Left ventricle myocardium inferior (tissue), 1 donor: ENCODE results near the gene XXYLT1. TPM values are rescaled to one million over a fixed set of nuclear protein-coding genes. Genes with fewer than 3 reads are reported as not detected.

ENCODE experiments used
- DNase-seq: peaks from one replicate; pipeline ENCODE4 v3.0.0-alpha.2; 2020
- H3K27ac ChIP-seq: fragments of 200-600 bp; replicated peaks from 2 replicates; pipeline ENCODE4 v1.8.0; 2021
- H3K27me3 ChIP-seq: fragments of 200-600 bp; 2 replicates; pipeline ENCODE4 v1.8.0; 2021; ENCODE audit warnings: low read depth
- H3K36me3 ChIP-seq: fragments of 200-600 bp; 2 replicates; pipeline ENCODE4 v1.8.0; 2021
- H3K4me1 ChIP-seq: fragments of 200-600 bp; 2 replicates; pipeline ENCODE4 v1.8.0; 2021
- H3K4me3 ChIP-seq: fragments of 200-600 bp; 2 replicates; pipeline ENCODE4 v1.8.0; 2021; ENCODE audit warnings: mild to moderate bottlenecking, moderate library complexity
- H3K9me3 ChIP-seq: fragments of 200-600 bp; replicated peaks from 2 replicates; pipeline ENCODE4 v1.8.0; 2021
- CTCF ChIP-seq: fragments of 200-600 bp; IDR thresholded peaks from 2 replicates; pipeline ENCODE4 v1.8.0; 2021; ENCODE audit warnings: antibody characterized with exemption, mild to moderate bottlenecking, borderline replicate concordance
- intact Hi-C: fragments of 100-400 bp; cut with micrococcal nuclease; formaldehyde crosslinking; loops from one replicate; pipeline ENCODE4 v1.11.0; 2022
- total RNA-seq: library from RNA; stranded (reverse); fragmentation: NEBNext Ultra II Directional; extraction: Animal tissue kit (Norgen Biotek cat#: 25700); gene quantifications from one replicate; pipeline ENCODE4 v1.2.1, GENCODE V29; 2021
- donor health status: DM: no; HTN: yes; CAD: no; lungs with severe emphysema.

Gene XXYLT1
- total RNA-seq, 1 donor from 2014 or later: 2.3 TPM

DNA sequence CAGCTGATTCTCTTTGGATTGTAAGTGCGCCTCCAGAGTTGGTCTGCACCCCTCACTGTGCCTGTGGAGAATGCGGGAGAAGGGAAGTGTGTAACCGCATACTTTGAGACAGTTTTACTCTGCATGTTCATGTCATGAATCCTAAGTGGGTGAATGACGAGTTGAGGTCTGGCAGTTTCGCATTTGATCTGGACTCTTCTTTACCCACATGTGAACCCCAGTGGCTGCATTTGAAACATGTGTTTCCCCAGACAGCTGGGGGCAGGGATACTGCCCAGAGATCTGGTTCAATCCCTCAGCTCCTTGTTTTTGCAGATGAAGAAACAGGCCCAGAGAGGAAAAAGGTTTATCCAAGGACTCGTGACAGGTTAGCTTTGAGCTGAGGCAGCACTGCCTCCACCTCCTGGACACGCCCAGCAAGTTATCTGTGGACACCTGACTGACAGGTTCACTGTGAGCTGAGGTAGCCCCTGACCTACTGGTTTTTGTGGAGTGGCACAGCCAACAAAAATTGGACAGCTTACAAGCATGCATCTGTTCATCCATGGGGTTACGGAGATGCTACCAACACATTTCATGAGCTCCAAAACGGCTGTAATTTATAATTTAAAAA is 207.3 kb downstream of the XXYLT1 start:
- H3K9me3 ChIP-seq: no peaks in the 10 kb centered on the region
- H3K4me1 ChIP-seq: peaks cover 47% of the 10 kb centered on the region
- intact Hi-C loops: no loop called here
- H3K27ac ChIP-seq: peak overlapping the region; percentile 79
- H3K36me3 ChIP-seq: peaks cover 4% of the 10 kb centered on the region
- no peak overlapping the region for H3K4me3 ChIP-seq
- DNase-seq: no peak
- no peaks in the 10 kb centered on the region for H3K27me3 ChIP-seq
- no peak for TF ChIP-seq CTCF

DNA sequence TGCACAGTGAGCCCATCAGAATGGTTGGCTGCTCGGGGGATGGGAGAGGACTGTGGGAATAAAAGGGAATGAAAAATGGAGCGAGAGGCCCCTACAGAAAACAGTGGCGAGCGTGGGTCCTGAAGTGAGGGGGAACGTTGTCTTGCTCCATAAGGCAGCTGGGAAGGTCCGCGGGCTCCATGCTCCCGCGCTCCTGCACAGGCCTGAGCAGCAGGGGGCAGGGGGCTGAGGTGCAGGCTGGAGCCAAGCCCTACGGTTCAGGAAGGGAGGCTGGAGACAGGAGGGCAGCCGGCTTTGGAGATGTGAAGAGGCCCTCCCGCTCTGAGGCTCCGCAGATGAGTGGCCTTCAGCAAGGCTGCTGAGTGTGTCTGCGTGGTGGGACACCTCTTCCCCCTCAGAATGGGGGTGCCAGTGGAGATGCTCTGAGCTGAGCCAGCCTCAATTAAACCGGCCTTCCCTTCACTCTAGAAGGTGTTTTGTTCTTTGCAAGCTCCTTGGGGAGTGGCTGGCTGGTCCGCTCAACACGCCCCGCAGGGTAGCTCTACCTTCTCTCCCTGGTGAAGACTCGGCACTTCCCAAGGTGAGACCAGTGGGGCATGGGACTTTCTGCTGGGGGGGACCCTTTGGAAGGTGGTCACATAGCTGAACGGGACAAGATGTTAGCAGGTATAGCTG is 208.0 kb downstream of the XXYLT1 start:
- peaks cover 52% of the 10 kb centered on the region for H3K4me1 ChIP-seq
- H3K9me3 ChIP-seq: no peaks in the 10 kb centered on the region
- intact Hi-C loops: no loop called here
- no peak for DNase-seq
- TF ChIP-seq CTCF: no peak
- no peak overlapping the region for H3K4me3 ChIP-seq
- H3K27ac ChIP-seq: no peak overlapping the region
- no peaks in the 10 kb centered on the region for H3K27me3 ChIP-seq
- no peaks in the 10 kb centered on the region for H3K36me3 ChIP-seq

DNA sequence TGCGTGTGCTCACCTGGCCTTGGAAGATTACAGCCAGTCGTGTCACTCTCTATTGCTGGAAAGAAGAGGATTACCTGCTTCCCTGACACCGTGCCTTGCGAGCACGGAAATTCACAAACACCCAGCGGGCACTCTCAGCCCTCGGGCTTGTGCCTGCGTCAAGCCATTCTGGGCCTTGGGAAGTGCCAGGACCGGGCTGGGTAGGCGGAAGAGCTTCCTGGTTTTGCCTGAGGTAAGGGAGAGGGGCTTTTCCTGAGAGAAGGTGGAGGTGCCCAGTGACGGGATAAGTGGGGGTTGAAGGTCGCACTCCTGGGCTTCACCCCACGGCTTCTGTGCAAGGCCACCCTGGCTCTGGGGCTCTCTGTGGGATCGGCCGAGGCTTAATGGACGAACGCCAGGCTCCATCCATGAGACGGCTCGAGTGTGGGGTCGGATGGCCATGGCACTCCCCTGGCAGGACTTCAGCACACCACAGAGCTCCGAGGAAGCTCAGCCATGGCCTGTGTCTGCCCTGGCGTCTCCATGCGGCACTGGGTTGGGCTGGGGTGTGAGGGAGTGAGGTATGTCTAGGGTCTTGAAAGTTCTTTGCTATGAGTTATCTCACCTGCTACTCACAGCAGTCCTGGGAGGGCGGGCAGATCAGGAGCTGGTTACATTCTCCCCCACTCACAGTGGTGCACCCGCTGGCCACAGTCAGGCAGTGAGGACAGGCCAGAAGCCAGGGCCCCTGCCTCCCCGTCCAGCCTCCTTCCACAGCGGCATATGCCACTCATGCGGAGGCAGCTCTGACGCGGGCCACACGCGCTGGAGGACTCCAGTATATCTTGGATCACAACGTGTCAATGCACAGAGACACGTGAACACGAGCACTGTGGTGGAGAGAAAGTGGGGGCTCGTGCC is 209.0 kb downstream of the XXYLT1 start:
- intact Hi-C loops: no loop called here
- DNase-seq: no peak
- no peaks in the 10 kb centered on the region for H3K27me3 ChIP-seq

GRCh38 chr3:195060531-195061291 is 210.2 kb downstream of the XXYLT1 start:
- DNase-seq: peak; percentile 39
- H3K4me1 ChIP-seq: peaks cover 52% of the 10 kb centered on the region
- no peaks in the 10 kb centered on the region for H3K36me3 ChIP-seq
- intact Hi-C loops: no loop called here
- no peak for TF ChIP-seq CTCF
- H3K27ac ChIP-seq: peak overlapping the region; percentile 36
- H3K9me3 ChIP-seq: no peaks in the 10 kb centered on the region
- H3K27me3 ChIP-seq: no peaks in the 10 kb centered on the region
- no peak overlapping the region for H3K4me3 ChIP-seq

More for the DNA sequence above, 209.0 kb downstream of the XXYLT1 start:
- Histone ChIP-seq H3K4me3 (no peak overlapping the region), H3K9me3 (no peaks in the 10 kb centered on the region), H3K27ac (no peak overlapping the region), H3K36me3 (no peaks in the 10 kb centered on the region), H3K4me1 (peaks cover 52% of the 10 kb centered on the region)
- TF ChIP-seq CTCF: no peak

- Histone ChIP-seq H3K27me3 (no peaks in the 10 kb centered on the region), H3K9me3 (no peaks in the 10 kb centered on the region)
- intact Hi-C loops: no loop called here
These were observed 210.8 kb downstream of the XXYLT1 start for GRCh38 chr3:195060217-195060481.

More at GRCh38 chr3:195060217-195060481, 210.8 kb downstream of the XXYLT1 start:
- Histone ChIP-seq H3K36me3 (no peaks in the 10 kb centered on the region), H3K4me3 (no peak overlapping the region), H3K27ac (no peak overlapping the region), H3K4me1 (peaks cover 52% of the 10 kb centered on the region)
- no peak for TF ChIP-seq CTCF
- no peak for DNase-seq
